ENCODE results near the gene SKOR2. TPM values are rescaled to one million over a fixed set of nuclear protein-coding genes. Genes with fewer than 3 reads are reported as not detected.

Gene SKOR2
- total RNA-seq, 1 donor from 2014 or later = not detected

DNA sequence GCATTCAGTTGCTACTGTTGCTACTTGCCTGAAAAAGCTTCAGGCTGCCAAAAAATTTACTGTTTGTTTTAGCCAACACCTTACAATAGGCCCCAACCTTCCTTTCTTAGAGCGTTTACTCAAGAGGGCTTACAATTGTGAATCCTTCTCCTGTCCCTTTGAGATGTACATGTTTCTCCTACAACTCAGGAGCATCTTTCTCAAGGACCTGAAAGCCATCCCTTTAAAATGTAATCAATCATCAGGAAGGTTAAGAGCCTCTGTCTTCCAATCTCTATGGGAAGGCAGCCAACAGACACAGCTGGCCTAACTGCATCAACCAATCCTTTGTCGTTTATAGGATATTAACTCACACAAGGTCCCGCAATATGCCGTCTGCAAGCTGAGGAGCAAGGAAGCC lies 71.9 kb downstream of the SKOR2 start:
- Mint-ChIP-seq H3K4me3 (no peak overlapping the region), H3K27ac (no peak overlapping the region), H3K9me3 (peaks cover 8% of the 10 kb centered on the region), H3K27me3 (ENCODE audit: insufficient read depth, low read depth) (peaks cover 5% of the 10 kb centered on the region), H3K36me3 (no peaks in the 10 kb centered on the region), H3K4me1 (no peaks in the 10 kb centered on the region)
- peaks cover 6% of the 10 kb centered on the region for H3K9me3 ChIP-seq (ENCODE audit: low read depth)
- TF ChIP-seq EZH2phosphoT487 (IDR thresholded peaks at IDR 0.05) = no peak
- no peak for TF ChIP-seq EZH2 (IDR thresholded peaks at IDR 0.05)
- TF ChIP-seq, protein P1, sequence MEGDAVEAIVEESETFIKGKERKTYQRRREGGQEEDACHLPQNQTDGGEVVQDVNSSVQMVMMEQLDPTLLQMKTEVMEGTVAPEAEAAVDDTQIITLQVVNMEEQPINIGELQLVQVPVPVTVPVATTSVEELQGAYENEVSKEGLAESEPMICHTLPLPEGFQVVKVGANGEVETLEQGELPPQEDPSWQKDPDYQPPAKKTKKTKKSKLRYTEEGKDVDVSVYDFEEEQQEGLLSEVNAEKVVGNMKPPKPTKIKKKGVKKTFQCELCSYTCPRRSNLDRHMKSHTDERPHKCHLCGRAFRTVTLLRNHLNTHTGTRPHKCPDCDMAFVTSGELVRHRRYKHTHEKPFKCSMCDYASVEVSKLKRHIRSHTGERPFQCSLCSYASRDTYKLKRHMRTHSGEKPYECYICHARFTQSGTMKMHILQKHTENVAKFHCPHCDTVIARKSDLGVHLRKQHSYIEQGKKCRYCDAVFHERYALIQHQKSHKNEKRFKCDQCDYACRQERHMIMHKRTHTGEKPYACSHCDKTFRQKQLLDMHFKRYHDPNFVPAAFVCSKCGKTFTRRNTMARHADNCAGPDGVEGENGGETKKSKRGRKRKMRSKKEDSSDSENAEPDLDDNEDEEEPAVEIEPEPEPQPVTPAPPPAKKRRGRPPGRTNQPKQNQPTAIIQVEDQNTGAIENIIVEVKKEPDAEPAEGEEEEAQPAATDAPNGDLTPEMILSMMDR (IDR thresholded peaks at IDR 0.05) = no peak
- H3F3A ChIP-seq (ENCODE audit: low read depth) = no peaks in the 10 kb centered on the region
- H3K4me3 ChIP-seq = no peak overlapping the region
- peaks cover 7% of the 10 kb centered on the region for H4K20me1 ChIP-seq (ENCODE audit: low read depth)
- peak overlapping the region; percentile 22 for H2AFZ ChIP-seq (replicated peaks)
- no peak for DNase-seq (ENCODE audit: low spot score)
- no peaks in the 10 kb centered on the region for H3K36me3 ChIP-seq
- H3K9ac ChIP-seq = no peak overlapping the region
- peaks cover 7% of the 10 kb centered on the region for H3K4me1 ChIP-seq
- peaks cover 16% of the 10 kb centered on the region for H3K79me2 ChIP-seq (ENCODE audit: low read depth)
- H3K27ac ChIP-seq = no peak overlapping the region
- no peak overlapping the region for H3K4me2 ChIP-seq
- H3K27me3 ChIP-seq = no peaks in the 10 kb centered on the region

DNA sequence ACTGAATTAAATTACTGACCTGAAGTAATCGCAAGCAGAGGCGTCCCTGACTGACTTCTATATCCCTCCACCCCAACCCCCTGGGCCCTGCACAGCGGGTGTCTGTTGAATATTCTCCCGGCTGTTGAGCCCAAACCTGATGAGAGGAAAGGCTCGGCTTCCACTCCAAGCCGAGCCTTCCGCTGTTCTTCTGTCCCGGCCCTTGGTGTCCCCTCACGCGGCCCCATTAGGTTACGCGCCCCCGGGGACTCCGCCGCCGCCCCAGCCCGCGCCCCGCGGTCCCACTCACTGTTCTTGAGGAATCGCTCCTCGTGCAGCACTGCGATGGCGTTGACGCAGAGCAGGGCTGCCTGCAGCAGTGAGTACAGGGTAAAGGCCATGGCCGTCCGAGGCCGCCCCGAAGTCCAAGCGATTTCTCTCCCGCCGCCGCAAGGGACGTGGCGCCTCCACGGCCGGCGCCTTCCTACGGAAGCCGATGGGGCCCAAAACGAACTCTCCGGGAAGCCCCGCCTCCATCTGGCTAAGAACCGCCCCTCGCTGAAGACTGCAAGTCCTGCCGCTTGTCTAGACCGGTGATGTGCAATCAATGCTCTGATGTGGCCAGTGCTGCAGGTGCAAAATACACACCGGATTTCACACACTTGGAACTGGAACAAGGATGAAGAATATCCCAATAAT lies 75.4 kb downstream of the SKOR2 start, which contains the start of gene IER3IP1:
Gene IER3IP1 (minus strand): TSS at position 467 of the 678 bp plus-strand sequence. CDS start 87 bp downstream, at position 380.
- H3K27me3 ChIP-seq = no peaks in the 10 kb centered on the region
- H3K4me3 Mint-ChIP-seq = peak within 1 kb of the TSS; percentile 72
- peaks cover 3% of the 10 kb centered on the region for H3K27me3 Mint-ChIP-seq (ENCODE audit: insufficient read depth, low read depth)
- TF ChIP-seq, protein P1 (IDR thresholded peaks at IDR 0.05) = peak; percentile 8
- no peak for TF ChIP-seq EZH2 (IDR thresholded peaks at IDR 0.05)
- H3K79me2 ChIP-seq (ENCODE audit: low read depth) = peaks cover 51% of the 10 kb centered on the region
- H3K27ac Mint-ChIP-seq = peak within 1 kb of the TSS; percentile 81
- peak within 1 kb of the TSS; percentile 89 for H2AFZ ChIP-seq (replicated peaks)
- H4K20me1 ChIP-seq (ENCODE audit: low read depth) = peaks cover 19% of the 10 kb centered on the region
- no peaks in the 10 kb centered on the region for H3F3A ChIP-seq (ENCODE audit: low read depth)
- peak; percentile 93 for DNase-seq (ENCODE audit: low spot score)
- H3K36me3 Mint-ChIP-seq = no peaks in the 10 kb centered on the region
- peaks cover 8% of the 10 kb centered on the region for H3K4me1 ChIP-seq
- H3K4me2 ChIP-seq = peak within 1 kb of the TSS; percentile 81
- H3K27ac ChIP-seq = no peak within 1 kb of the TSS
- H3K9me3 Mint-ChIP-seq = no peaks in the 10 kb centered on the region
- no peaks in the 10 kb centered on the region for H3K36me3 ChIP-seq
- peak within 1 kb of the TSS; percentile 68 for H3K9ac ChIP-seq
- H3K4me3 ChIP-seq = peak within 1 kb of the TSS; percentile 92
- H3K4me1 Mint-ChIP-seq = no peaks in the 10 kb centered on the region
- H3K9me3 ChIP-seq (ENCODE audit: low read depth) = no peaks in the 10 kb centered on the region

DNA sequence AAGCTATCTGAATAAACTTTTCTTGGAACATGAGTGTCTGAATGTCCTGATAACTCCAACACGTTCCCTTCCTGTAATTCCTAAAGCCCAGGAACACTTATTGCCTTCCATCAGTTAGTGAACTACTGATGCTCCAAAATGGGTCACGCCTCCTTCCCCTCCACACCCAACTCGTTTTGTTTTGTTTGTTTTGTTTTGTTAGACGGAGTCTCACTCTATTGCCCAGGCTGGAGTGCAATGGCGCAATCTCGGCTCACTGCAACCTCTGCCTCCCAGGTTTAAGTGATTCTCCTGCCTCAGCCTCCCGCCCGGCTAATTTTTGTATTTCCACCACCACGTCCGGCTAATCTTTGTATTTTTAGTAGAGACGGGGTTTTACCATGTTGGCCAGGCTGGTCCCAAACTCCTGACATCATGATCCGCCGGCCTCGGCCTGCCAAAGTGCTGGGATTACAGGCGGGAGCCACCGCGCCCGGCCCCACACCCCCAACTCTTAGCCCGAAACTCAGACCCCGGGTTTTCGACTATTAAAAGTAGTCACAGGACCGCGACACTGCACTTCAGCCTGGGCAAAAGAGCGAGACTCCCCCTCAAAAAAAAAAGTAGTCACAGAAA lies 76.1 kb downstream of the SKOR2 start:
- peaks cover 19% of the 10 kb centered on the region for H4K20me1 ChIP-seq (ENCODE audit: low read depth)
- no peaks in the 10 kb centered on the region for H3K27me3 ChIP-seq
- H3K4me3 Mint-ChIP-seq = no peak overlapping the region
- no peaks in the 10 kb centered on the region for H3K36me3 ChIP-seq
- H3K27me3 Mint-ChIP-seq (ENCODE audit: insufficient read depth, low read depth) = peaks cover 3% of the 10 kb centered on the region
- H3K9ac ChIP-seq = peak overlapping the region; percentile 68
- peak overlapping the region; percentile 92 for H3K4me3 ChIP-seq
- H3K27ac Mint-ChIP-seq = peak overlapping the region; percentile 81
- peaks cover 57% of the 10 kb centered on the region for H3K79me2 ChIP-seq (ENCODE audit: low read depth)
- H3F3A ChIP-seq (ENCODE audit: low read depth) = no peaks in the 10 kb centered on the region
- TF ChIP-seq EZH2 (IDR thresholded peaks at IDR 0.05) (no peak), EZH2phosphoT487 (IDR thresholded peaks at IDR 0.05) (no peak)
- TF ChIP-seq, protein P1 (IDR thresholded peaks at IDR 0.05) = no peak
- H3K4me1 ChIP-seq = peaks cover 8% of the 10 kb centered on the region
- no peak overlapping the region for H3K27ac ChIP-seq
- no peaks in the 10 kb centered on the region for H3K9me3 ChIP-seq (ENCODE audit: low read depth)
- peak; percentile 38 for DNase-seq (ENCODE audit: low spot score)
- H3K4me2 ChIP-seq = peak overlapping the region; percentile 81
- H3K36me3 Mint-ChIP-seq = no peaks in the 10 kb centered on the region
- H3K9me3 Mint-ChIP-seq = no peaks in the 10 kb centered on the region
- H2AFZ ChIP-seq (replicated peaks) = peak overlapping the region; percentile 89
- H3K4me1 Mint-ChIP-seq = no peaks in the 10 kb centered on the region
